ENCODE measurements around the gene USHBP1. TPM values are rescaled to one million over a fixed set of nuclear protein-coding genes. Genes with fewer than 3 reads are reported as not detected.

Gene USHBP1
- total and polyA plus RNA-seq, 3 experiments from 2014 or later = 0.07 to 0.27 TPM; not detected in 1

- CTCF ChIA-PET = interaction anchor here (1.8 kb wide), 1 partner anchor 10 kb away, joined by 6 read pairs; no protein-coding TSS in a partner anchor
- Mint-ChIP-seq H3K27ac (peak within 1 kb of the TSS in 5 of 8 donors; percentile 21 to 84 (median 64)), H3K9me3 (no peaks in the 10 kb centered on the region), H3K4me1 (peaks cover 3 to 12% (median 4%) of the 10 kb centered on the region in 3 donors), H3K4me3 (peak within 1 kb of the TSS; percentile 66 to 92 (median 86)), H3K36me3 (no peaks in the 10 kb centered on the region), H3K27me3 (peaks cover 4 to 8% of the 10 kb centered on the region in 2 donors)
- Histone ChIP-seq H3K4me3 (ENCODE audit: low read length) (peak within 1 kb of the TSS; percentile 51), H3K27ac (ENCODE audit: low read depth, low read length) (peak within 1 kb of the TSS; percentile 70), H3K36me3 (ENCODE audit: insufficient read depth, low read length) (no peaks in the 10 kb centered on the region), H3K27me3 (ENCODE audit: insufficient read depth, low read length, poor library complexity, severe bottlenecking) (no peaks in the 10 kb centered on the region), H3K4me1 (ENCODE audit: insufficient read depth, low read length) (peaks cover 8% of the 10 kb centered on the region), H3K9me3 (ENCODE audit: low read length) (no peaks in the 10 kb centered on the region)
- POLR2A ChIA-PET = interaction anchor here (0.5 to 1.0 kb wide), 2 partner anchors 27 to 31 kb away, joined by 3 read pairs; partner anchors contain the start of gene USE1
- DNase-seq = peak in 1 of 5 donors; percentile 25
Observed at GRCh38 chr19:17245535-17245984, 19.0 kb downstream of the USHBP1 start, which contains the start of gene NR2F6. NR2F6 (minus strand) TSS chr19:17245919; CDS start chr19:17245220, 699 bp downstream.

DNA sequence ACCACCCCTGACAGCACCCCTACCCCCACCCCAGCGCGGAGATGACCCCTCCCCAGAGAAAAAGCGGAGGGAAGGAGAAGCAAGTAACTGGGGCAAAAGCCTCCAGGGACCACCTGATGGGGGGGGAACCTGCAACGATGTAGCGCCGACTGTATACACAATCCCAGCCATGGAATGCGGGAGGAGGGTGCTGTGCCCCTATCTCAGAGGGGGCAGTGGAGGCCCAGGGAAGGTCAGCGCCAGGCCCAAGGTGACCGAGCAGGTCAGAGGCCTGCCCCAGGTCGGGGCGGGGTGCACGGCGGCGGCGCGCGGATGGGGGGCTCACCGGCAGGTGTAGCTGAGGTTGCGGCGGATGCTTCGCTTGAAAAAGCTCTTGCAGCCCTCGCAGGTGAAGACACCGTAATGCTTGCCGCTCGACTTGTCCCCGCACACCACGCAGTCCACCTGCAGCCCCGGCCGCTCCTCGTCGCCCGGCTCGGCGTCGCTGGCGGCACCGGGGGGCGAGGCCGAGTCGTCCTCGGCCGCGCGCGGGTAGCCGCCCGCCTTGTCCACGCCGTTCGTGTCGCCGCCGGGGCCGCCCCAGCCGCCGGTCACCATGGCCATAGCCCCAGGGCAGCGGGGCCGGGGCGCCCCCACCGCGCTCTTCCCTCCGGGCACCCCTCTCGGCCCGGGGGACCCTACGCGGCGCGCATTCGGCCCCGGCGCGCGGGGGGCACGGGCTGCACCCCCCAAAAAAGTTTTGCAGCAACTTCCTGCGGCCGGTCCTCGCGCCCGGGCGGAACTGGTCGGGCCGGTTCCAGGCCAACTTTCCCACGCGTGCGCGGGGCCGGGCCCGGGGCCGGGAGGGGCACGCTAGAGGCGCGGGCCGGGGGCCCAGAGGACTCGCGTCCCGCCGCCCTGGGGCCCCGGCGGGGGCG lies 19.7 kb downstream of the USHBP1 start:
- Histone ChIP-seq H3K36me3 (ENCODE audit: insufficient read depth, low read length) (no peaks in the 10 kb centered on the region), H3K9me3 (ENCODE audit: low read length) (no peaks in the 10 kb centered on the region), H3K27ac (ENCODE audit: low read depth, low read length) (peak overlapping the region; percentile 70), H3K27me3 (ENCODE audit: insufficient read depth, low read length, poor library complexity, severe bottlenecking) (no peaks in the 10 kb centered on the region), H3K4me3 (ENCODE audit: low read length) (no peak overlapping the region), H3K4me1 (ENCODE audit: insufficient read depth, low read length) (peaks cover 8% of the 10 kb centered on the region)
- DNase-seq = peak in 1 of 5 donors; percentile 22
- Mint-ChIP-seq H3K4me1 (peaks cover 3 to 12% (median 4%) of the 10 kb centered on the region in 3 donors), H3K27me3 (peaks cover 4 to 8% of the 10 kb centered on the region in 2 donors), H3K27ac (no peak overlapping the region), H3K9me3 (no peaks in the 10 kb centered on the region), H3K36me3 (no peaks in the 10 kb centered on the region), H3K4me3 (peak overlapping the region in 6 of 7 donors; percentile 32 to 66 (median 46))
- POLR2A ChIA-PET = interaction anchor here (0.5 to 0.7 kb wide), 2 partner anchors 26 to 141 kb away, joined by 3 read pairs; no protein-coding TSS in a partner anchor
- CTCF ChIA-PET = interaction anchor here (0.5 to 1.8 kb wide), 2 partner anchors 9 to 11 kb away, joined by 4 to 6 read pairs; no protein-coding TSS in a partner anchor

DNA sequence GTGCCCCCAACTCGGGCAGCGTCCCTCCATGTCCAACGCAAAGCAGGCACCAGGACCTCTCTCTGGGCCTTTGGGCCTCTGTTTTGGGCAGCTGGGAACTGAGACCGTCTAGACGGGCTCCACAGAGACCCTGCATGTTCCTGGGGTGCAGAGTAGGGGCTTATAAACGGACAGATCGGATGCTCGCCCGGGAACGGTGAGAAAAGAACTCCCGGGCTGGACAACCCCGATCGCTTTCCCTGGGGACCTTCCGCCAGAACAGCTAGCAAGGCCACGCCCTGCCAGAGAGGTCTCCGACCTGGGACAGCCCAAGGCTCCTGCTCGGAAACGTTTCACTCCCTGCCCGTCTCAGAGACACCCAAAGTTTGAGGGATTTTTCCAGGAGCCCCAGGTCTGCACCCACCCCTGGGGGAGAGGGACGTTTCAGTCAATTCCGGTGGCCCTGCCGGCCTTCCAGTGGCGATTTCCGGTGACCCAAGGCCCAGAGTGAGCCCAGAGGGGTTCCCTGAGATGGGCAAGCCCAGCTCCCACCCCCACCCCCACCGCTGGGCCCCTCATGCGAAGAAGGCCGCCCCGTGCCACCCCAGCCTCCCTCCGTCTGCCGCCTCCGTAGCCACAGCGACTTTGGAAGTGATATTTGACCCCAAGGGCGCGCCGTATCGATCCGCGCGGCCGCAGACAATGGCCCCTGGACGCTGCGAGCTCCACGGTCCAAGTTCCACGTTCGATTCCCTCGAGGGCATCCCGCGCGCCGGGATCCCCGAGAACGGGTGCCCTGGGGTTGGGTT lies 20.5 kb downstream of the USHBP1 start:
- Mint-ChIP-seq H3K36me3 (no peaks in the 10 kb centered on the region), H3K4me1 (peaks cover 3 to 12% (median 4%) of the 10 kb centered on the region in 3 donors), H3K27me3 (peaks cover 3 to 8% of the 10 kb centered on the region in 2 donors), H3K4me3 (peak overlapping the region; percentile 32 to 70 (median 53)), H3K27ac (peak overlapping the region in 2 of 8 donors; percentile 14 to 29), H3K9me3 (no peaks in the 10 kb centered on the region)
- H3K36me3 ChIP-seq (ENCODE audit: insufficient read depth, low read length) = no peaks in the 10 kb centered on the region
- peaks cover 8% of the 10 kb centered on the region for H3K4me1 ChIP-seq (ENCODE audit: insufficient read depth, low read length)
- no peak overlapping the region for H3K4me3 ChIP-seq (ENCODE audit: low read length)
- H3K27ac ChIP-seq (ENCODE audit: low read depth, low read length) = peak overlapping the region; percentile 70
- CTCF ChIA-PET = interaction anchor here (0.5 to 1.8 kb wide), 2 partner anchors 8 to 10 kb away, joined by 4 to 6 read pairs; no protein-coding TSS in a partner anchor
- no peaks in the 10 kb centered on the region for H3K27me3 ChIP-seq (ENCODE audit: insufficient read depth, low read length, poor library complexity, severe bottlenecking)
- POLR2A ChIA-PET = interaction anchor here (0.7 kb wide), 1 partner anchor 142 kb away, joined by 3 read pairs; no protein-coding TSS in a partner anchor
- no peaks in the 10 kb centered on the region for H3K9me3 ChIP-seq (ENCODE audit: low read length)
- no peak for DNase-seq

DNA sequence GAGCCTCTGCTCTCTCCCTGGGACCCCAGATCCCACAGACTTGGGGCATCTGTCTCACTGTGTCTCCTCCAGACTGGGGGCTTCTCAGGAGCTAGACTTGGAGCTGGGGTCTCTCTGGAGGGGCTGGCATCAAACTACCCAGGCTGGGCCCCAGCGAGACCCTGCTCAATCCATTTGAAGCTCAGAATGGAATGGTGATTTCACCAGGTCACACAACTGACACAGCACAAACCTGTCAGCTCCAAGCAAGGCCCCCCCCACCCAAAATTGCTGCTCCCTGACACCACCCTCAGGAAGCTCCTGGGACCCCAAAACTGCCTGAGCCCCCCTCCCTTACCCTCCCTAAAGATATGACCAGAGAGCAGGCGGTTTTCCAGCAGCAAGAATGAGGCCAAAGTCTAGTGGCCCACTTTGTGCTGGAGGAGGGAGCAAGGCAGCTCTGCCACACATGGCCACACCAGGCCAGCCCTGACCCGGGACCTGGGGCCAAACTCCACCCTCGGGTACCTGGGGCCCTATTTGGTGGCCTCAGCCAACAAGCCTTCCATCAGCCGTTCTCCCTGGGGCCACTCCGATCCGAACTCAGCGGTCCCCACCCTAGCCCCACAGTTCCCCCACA lies 21.2 kb downstream of the USHBP1 start:
- H3K4me3 ChIP-seq (ENCODE audit: low read length) = no peak overlapping the region
- Mint-ChIP-seq H3K36me3 (no peaks in the 10 kb centered on the region), H3K4me1 (peaks cover 3 to 12% (median 4%) of the 10 kb centered on the region in 3 donors), H3K4me3 (peak overlapping the region in 6 of 7 donors; percentile 29 to 70 (median 46)), H3K9me3 (no peaks in the 10 kb centered on the region), H3K27ac (peak overlapping the region in 3 of 8 donors; percentile 10 to 29 (median 20)), H3K27me3 (peaks cover 3 to 8% of the 10 kb centered on the region in 2 donors)
- H3K9me3 ChIP-seq (ENCODE audit: low read length) = no peaks in the 10 kb centered on the region
- ChIA-PET POLR2A (interaction anchor here (0.6 kb wide), 1 partner anchor 116 kb away, joined by 3 read pairs; no protein-coding TSS in a partner anchor), CTCF (interaction anchor here (1.6 kb wide), 1 partner anchor 39 kb away, joined by 5 read pairs; no protein-coding TSS in a partner anchor)
- H3K4me1 ChIP-seq (ENCODE audit: insufficient read depth, low read length) = peaks cover 8% of the 10 kb centered on the region
- no peak for DNase-seq
- peak overlapping the region; percentile 70 for H3K27ac ChIP-seq (ENCODE audit: low read depth, low read length)
- H3K36me3 ChIP-seq (ENCODE audit: insufficient read depth, low read length) = no peaks in the 10 kb centered on the region
- H3K27me3 ChIP-seq (ENCODE audit: insufficient read depth, low read length, poor library complexity, severe bottlenecking) = no peaks in the 10 kb centered on the region

- Mint-ChIP-seq H3K27me3 (peaks cover 3 to 7% of the 10 kb centered on the region in 2 donors), H3K27ac (peak overlapping the region in 5 of 8 donors; percentile 10 to 94 (median 18)), H3K36me3 (no peaks in the 10 kb centered on the region), H3K4me3 (peak overlapping the region in 2 of 7 donors; percentile 32 to 68), H3K4me1 (peaks cover 3 to 12% (median 4%) of the 10 kb centered on the region in 3 donors), H3K9me3 (no peaks in the 10 kb centered on the region)
- H3K36me3 ChIP-seq (ENCODE audit: insufficient read depth, low read length) = no peaks in the 10 kb centered on the region
- H3K9me3 ChIP-seq (ENCODE audit: low read length) = no peaks in the 10 kb centered on the region
- H3K27me3 ChIP-seq (ENCODE audit: insufficient read depth, low read length, poor library complexity, severe bottlenecking) = no peaks in the 10 kb centered on the region
- DNase-seq = no peak
- POLR2A ChIA-PET = interaction anchor here (0.6 to 1.4 kb wide), 2 partner anchors 24 to 115 kb away, joined by 3 to 4 read pairs; no protein-coding TSS in a partner anchor
- CTCF ChIA-PET = interaction anchor here (1.6 kb wide), 1 partner anchor 40 kb away, joined by 5 read pairs; no protein-coding TSS in a partner anchor
- H3K4me1 ChIP-seq (ENCODE audit: insufficient read depth, low read length) = peaks cover 8% of the 10 kb centered on the region
- H3K4me3 ChIP-seq (ENCODE audit: low read length) = no peak overlapping the region
- H3K27ac ChIP-seq (ENCODE audit: low read depth, low read length) = no peak overlapping the region
Observed at GRCh38 chr19:17242431-17243208, 21.9 kb downstream of the USHBP1 start.

GRCh38 chr19:17240826-17241399 lies 23.6 kb downstream of the USHBP1 start:
- ChIA-PET POLR2A (no interaction called here), CTCF (interaction anchor here (1.1 to 1.2 kb wide), 2 partner anchors 27 to 174 kb away, joined by 3 read pairs; partner anchors contain the start of gene BABAM1)
- Mint-ChIP-seq H3K4me3 (peak overlapping the region in 2 of 7 donors; percentile 51 to 81), H3K27ac (peak overlapping the region in 4 of 8 donors; percentile 22 to 39 (median 32)), H3K27me3 (no peaks in the 10 kb centered on the region), H3K4me1 (peaks cover 0 to 3% (median 0%) of the 10 kb centered on the region in 3 donors), H3K9me3 (no peaks in the 10 kb centered on the region), H3K36me3 (no peaks in the 10 kb centered on the region)
- no peak overlapping the region for H3K4me3 ChIP-seq (ENCODE audit: low read length)
- no peaks in the 10 kb centered on the region for H3K36me3 ChIP-seq (ENCODE audit: insufficient read depth, low read length)
- no peaks in the 10 kb centered on the region for H3K27me3 ChIP-seq (ENCODE audit: insufficient read depth, low read length, poor library complexity, severe bottlenecking)
- no peaks in the 10 kb centered on the region for H3K9me3 ChIP-seq (ENCODE audit: low read length)
- no peak for DNase-seq
- H3K4me1 ChIP-seq (ENCODE audit: insufficient read depth, low read length) = peaks cover 4% of the 10 kb centered on the region
- no peak overlapping the region for H3K27ac ChIP-seq (ENCODE audit: low read depth, low read length)
